HL-60 (cell line): ENCODE results near the gene GNG3.
A peak's percentile ranks its signal among the peaks of the same experiment; 100 is the strongest.

Source experiments
- DNase-seq, 2 experiments: peaks; one replicate each; pipeline ENCODE4 v3.0.0-alpha.2; 2010 to 2020; ENCODE audit warnings: low read depth in 1 of 2, low spot score in 1 of 2
- H3K27ac ChIP-seq: fragments of 250-450 bp; sonication (Bioruptor Pico); replicated peaks from 2 replicates; pipeline ENCODE4 v1.5.1; 2020; ENCODE audit warnings: mild to moderate bottlenecking, moderate library complexity
- H3K27me3 ChIP-seq: fragments of 250-450 bp; sonication (Bioruptor Pico); 2 replicates; pipeline ENCODE4 v1.5.1; 2021; ENCODE audit warnings: mild to moderate bottlenecking, moderate library complexity; ENCODE audit not compliant: insufficient read depth, poor library complexity, severe bottlenecking
- H3K4me3 ChIP-seq: replicated peaks from 2 replicates; pipeline ENCODE4 v1.5.1; 2011; ENCODE audit warnings: mild to moderate bottlenecking, control low read depth, low read length; ENCODE audit not compliant: insufficient read depth
- GABPA ChIP-seq: IDR thresholded peaks from 2 replicates; pipeline ENCODE4 v1.6.1; 2012; ENCODE audit warnings: low read depth
- POLR2AphosphoS5 ChIP-seq: IDR thresholded peaks from 2 replicates; pipeline ENCODE4 v1.6.1; 2012; ENCODE audit warnings: low read depth
- REST ChIP-seq: IDR thresholded peaks from 2 replicates; pipeline ENCODE4 v1.6.1; 2012; ENCODE audit warnings: low read depth; ENCODE audit not compliant: insufficient replicate concordance
- SPI1 ChIP-seq: IDR thresholded peaks from 2 replicates; pipeline ENCODE4 v1.6.1; 2012; ENCODE audit warnings: low read depth, mild to moderate bottlenecking, borderline replicate concordance
- TF ChIP-seq, protein P1 (sequence below): IDR thresholded peaks from one replicate; pipeline ENCODE4 v1.5.1; 2011; ENCODE audit warnings: low read length, control low read depth, inconsistent platforms; ENCODE audit not compliant: insufficient read depth

GNG3 gene

DNA sequence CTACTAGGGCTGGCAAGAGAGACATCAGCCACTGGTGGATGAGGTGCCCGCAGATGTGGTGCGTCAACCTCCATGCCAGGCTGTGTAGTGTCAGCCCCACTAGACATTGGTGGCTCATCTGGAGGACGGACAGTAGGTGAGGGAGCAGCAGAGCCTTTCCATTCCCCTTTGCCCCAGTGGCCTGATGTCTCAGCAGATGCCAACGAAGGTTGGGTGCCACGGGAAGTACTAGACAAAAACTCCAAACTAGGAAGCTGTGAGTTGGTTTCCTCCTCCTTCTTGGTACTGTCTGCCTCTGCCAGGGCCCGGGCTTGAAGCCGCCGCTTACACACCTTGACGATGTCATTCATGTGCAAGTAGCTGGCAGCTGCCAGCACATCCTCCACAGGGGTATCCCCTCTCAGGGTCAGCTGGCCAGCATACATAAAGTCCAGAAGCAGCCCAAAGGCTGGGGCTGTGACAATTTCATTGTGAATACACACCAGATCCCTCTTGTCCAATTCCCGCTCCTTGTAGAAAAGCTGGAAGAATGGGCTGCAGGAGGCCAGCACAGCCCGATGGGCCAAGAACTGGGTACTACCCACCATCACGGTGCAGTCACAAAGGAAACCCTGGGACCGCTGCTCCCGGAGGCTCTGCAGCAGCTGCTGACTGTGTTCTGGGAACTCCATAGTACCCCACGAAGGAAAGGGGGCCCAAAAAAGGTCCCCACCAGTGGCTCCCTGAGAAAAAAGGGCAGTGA is 45.7 kb downstream of the GNG3 start:
- TF ChIP-seq, protein P1, sequence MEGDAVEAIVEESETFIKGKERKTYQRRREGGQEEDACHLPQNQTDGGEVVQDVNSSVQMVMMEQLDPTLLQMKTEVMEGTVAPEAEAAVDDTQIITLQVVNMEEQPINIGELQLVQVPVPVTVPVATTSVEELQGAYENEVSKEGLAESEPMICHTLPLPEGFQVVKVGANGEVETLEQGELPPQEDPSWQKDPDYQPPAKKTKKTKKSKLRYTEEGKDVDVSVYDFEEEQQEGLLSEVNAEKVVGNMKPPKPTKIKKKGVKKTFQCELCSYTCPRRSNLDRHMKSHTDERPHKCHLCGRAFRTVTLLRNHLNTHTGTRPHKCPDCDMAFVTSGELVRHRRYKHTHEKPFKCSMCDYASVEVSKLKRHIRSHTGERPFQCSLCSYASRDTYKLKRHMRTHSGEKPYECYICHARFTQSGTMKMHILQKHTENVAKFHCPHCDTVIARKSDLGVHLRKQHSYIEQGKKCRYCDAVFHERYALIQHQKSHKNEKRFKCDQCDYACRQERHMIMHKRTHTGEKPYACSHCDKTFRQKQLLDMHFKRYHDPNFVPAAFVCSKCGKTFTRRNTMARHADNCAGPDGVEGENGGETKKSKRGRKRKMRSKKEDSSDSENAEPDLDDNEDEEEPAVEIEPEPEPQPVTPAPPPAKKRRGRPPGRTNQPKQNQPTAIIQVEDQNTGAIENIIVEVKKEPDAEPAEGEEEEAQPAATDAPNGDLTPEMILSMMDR, result no peak
- no peak for TF ChIP-seq POLR2AphosphoS5
- no peak for TF ChIP-seq REST
- TF ChIP-seq SPI1, result no peak
- no peak for TF ChIP-seq GABPA
- no peak for DNase-seq
- peak overlapping the region; percentile 95 for H3K27ac ChIP-seq
- no peaks in the 10 kb centered on the region for H3K27me3 ChIP-seq
- H3K4me3 ChIP-seq, result peak overlapping the region; percentile 60

DNA sequence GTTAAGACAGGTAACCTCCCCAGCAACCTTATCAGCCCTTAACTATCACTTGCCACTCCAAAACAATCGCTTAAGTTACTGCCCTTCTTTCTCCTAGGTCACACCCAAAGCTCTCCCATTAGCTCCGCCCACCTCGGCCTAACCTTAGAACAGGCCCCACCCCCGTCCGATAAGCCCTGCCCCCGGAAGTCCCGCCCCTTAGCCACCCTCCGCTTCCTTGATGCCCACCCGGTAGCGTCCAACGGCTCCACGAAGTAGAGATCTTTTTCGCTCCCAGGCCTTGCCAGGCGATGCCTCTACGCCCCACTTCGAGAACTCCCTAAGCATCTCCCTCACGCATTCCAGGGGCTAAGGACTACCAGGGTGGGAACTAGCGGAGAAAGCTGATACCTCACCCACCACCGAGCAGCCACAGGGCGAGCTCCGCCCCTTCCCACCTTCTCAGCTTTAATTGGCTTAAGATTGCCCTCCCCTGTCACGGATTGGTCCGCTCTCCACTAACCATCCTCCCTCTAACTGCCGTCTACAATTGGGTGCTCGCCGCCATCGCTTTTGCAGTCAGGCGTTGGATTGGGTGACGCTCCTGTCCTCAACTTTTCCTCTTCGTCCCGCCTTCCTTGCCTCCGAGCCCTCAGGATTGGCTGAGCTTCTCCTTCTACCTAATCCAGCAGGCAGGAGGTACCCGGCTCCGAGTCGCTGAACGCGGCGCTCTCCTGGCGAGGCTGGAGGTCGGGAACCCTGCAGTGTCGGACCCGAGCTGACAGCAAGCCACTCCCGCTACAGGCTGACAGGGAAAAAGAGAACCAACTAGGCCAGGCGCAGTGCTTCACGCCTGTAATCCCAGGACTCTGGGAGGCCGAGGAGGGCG is 46.5 kb downstream of the GNG3 start, which contains the start of gene ZBTB3:
ZBTB3 (minus strand) TSS at position 425 of the 868 bp plus-strand sequence. CDS start 496 bp downstream, outside the sequence.
- Histone ChIP-seq H3K27ac (peak within 1 kb of the TSS; percentile 95), H3K4me3 (peak within 1 kb of the TSS; percentile 60), H3K27me3 (no peaks in the 10 kb centered on the region)
- DNase-seq, result peak; percentile 99 to 100
- TF ChIP-seq POLR2AphosphoS5 (peak; percentile 94), SPI1 (no peak), GABPA (peak; percentile 88)

- no peaks in the 10 kb centered on the region for H3K27me3 ChIP-seq
- no peak for DNase-seq
- no peak overlapping the region for H3K4me3 ChIP-seq
- TF ChIP-seq POLR2AphosphoS5, result no peak
- TF ChIP-seq SPI1, result no peak
- no peak for TF ChIP-seq REST
- TF ChIP-seq, protein P1, result no peak
- no peak for TF ChIP-seq GABPA
- H3K27ac ChIP-seq, result no peak overlapping the region
Observed at GRCh38 chr11:62755086-62755615, 47.7 kb downstream of the GNG3 start.
